H1 (cell line): Measurements from ENCODE around the gene TMED3. TPM values are rescaled to one million over a fixed set of nuclear protein-coding genes. Genes with fewer than 3 reads are reported as not detected.

Experiments used
- CTCF ChIA-PET: fragments of 300-600 bp; sonication (Branson Sonifier 250); formaldehyde crosslinking; loops from one replicate; lab custom pipeline; 2021; ENCODE audit not compliant: partially characterized antibody; lab: Charles Lee
- POLR2A ChIA-PET: fragments of 300-600 bp; sonication (Branson Sonifier 250); formaldehyde crosslinking; loops from one replicate; lab custom pipeline; 2021; ENCODE audit warnings: inconsistent platforms; ENCODE audit not compliant: partially characterized antibody; lab: Charles Lee
- DNase-seq, 2 experiments: peaks; one replicate each; pipeline versions ENCODE4 v3.0.0 to v3.0.0-alpha.2; 2010 to 2022; ENCODE audit warnings: low spot score in 2 of 2, low read depth in 1 of 2, mixed read lengths in 1 of 2
- FAIRE-seq: peaks from 2 replicates; lab custom pipeline; 2011; peaks lifted over from hg19 to GRCh38; lab: Jason Lieb, UNC
- H2AFZ ChIP-seq: 2 replicates; pipeline ENCODE4 v1.8.1; 2012; ENCODE audit warnings: low read length, inconsistent platforms
- H2AK5ac ChIP-seq: 2 replicates; pipeline ENCODE4 v1.6.1; 2013; ENCODE audit warnings: low read depth, low read length
- H2BK120ac ChIP-seq: replicated peaks from 2 replicates; pipeline ENCODE3; 2013; ENCODE audit warnings: low read depth, low read length, inconsistent platforms
- H2BK12ac ChIP-seq: 2 replicates; pipeline ENCODE4 v1.6.1; 2013; ENCODE audit warnings: low read depth, low read length
- H2BK15ac ChIP-seq: 2 replicates; pipeline ENCODE4 v1.6.1; 2013; ENCODE audit warnings: low read length
- H2BK20ac ChIP-seq: 2 replicates; pipeline ENCODE4 v1.6.1; 2013; ENCODE audit warnings: low read length
- H2BK5ac ChIP-seq: 2 replicates; pipeline ENCODE4 v1.6.1; 2013; ENCODE audit warnings: low read depth, low read length
- H3K14ac ChIP-seq: 2 replicates; pipeline ENCODE4 v1.6.1; 2013; ENCODE audit warnings: inconsistent platforms; ENCODE audit not compliant: insufficient read length
- H3K18ac ChIP-seq: 2 replicates; pipeline ENCODE4 v1.6.1; 2013; ENCODE audit warnings: low read length; ENCODE audit errors: extremely low read depth
- H3K23ac ChIP-seq: 2 replicates; pipeline ENCODE4 v1.6.1; 2013; ENCODE audit warnings: inconsistent platforms; ENCODE audit not compliant: insufficient read length
- H3K23me2 ChIP-seq: 2 replicates; pipeline ENCODE4 v1.6.1; 2013; ENCODE audit warnings: low read depth, low read length
- H3K27ac ChIP-seq: 2 replicates; pipeline ENCODE4 v1.6.1; 2011; ENCODE audit warnings: low read depth, low read length, inconsistent platforms
- H3K27me3 ChIP-seq, 4 experiments: replicated peaks in 1 of 4; 1 replicate in 1 of 4; 2 replicates in 3 of 4; pipeline versions ENCODE4 v1.6.1 to v1.8.1; 2011 to 2013; ENCODE audit warnings: low read length in 3 of 4, mild to moderate bottlenecking in 3 of 4, inconsistent platforms in 2 of 4, mixed read lengths in 2 of 4, moderate library complexity in 1 of 4; ENCODE audit not compliant: control insufficient read depth in 3 of 4, insufficient read depth in 3 of 4; ENCODE audit errors: extremely low read depth in 1 of 4
- H3K36me3 ChIP-seq, 4 experiments: 2 replicates each; pipeline versions ENCODE4 v1.6.1 to v1.8.1; 2011 to 2013; ENCODE audit warnings: mild to moderate bottlenecking in 4 of 4, low read length in 3 of 4, moderate library complexity in 2 of 4, control low read depth in 1 of 4, inconsistent platforms in 1 of 4; ENCODE audit not compliant: insufficient read depth in 4 of 4, control insufficient read depth in 2 of 4
- H3K4ac ChIP-seq: replicated peaks from 2 replicates; pipeline ENCODE3; 2013; ENCODE audit warnings: low read length, low read depth, mixed read lengths, inconsistent platforms; ENCODE audit not compliant: insufficient read length
- H3K4me1 ChIP-seq, 4 experiments: replicated peaks in 1 of 4; 1 replicate in 1 of 4; 2 replicates in 3 of 4; pipeline versions ENCODE4 v1.6.1 to v1.8.1; 2011 to 2013; ENCODE audit warnings: low read length in 3 of 4, inconsistent platforms in 2 of 4, mixed read lengths in 1 of 4; ENCODE audit not compliant: insufficient read depth in 4 of 4, control insufficient read depth in 3 of 4
- H3K4me2 ChIP-seq, 2 experiments: 2 replicates each; pipeline versions ENCODE4 v1.6.1 to v1.8.1; 2011 to 2013; ENCODE audit warnings: low read depth in 2 of 2, low read length in 2 of 2, control low read depth in 1 of 2, inconsistent platforms in 1 of 2, mild to moderate bottlenecking in 1 of 2; ENCODE audit not compliant: insufficient read depth in 1 of 2
- H3K4me3 ChIP-seq, 4 experiments: fragments of 200-600, 300-600 bp in 1 of 4; sonication (generic), shearing (Covaris generic), sonication (Bioruptor Twin) in 1 of 4; 2 replicates each; pipeline versions ENCODE4 v1.5.1 to v1.8.1; 2011 to 2016; ENCODE audit warnings: low read length in 4 of 4, low read depth in 3 of 4, control low read depth in 2 of 4, inconsistent platforms in 2 of 4, mild to moderate bottlenecking in 2 of 4, mixed read lengths in 1 of 4, moderate library complexity in 1 of 4; ENCODE audit not compliant: insufficient read depth in 2 of 4; ENCODE audit errors: extremely low read depth in 1 of 4
- H3K56ac ChIP-seq: replicated peaks from 2 replicates; pipeline ENCODE3; 2013; ENCODE audit warnings: low read depth, mild to moderate bottlenecking, mixed read lengths, low read length, inconsistent platforms; ENCODE audit not compliant: insufficient read length
- H3K79me1 ChIP-seq: 2 replicates; pipeline ENCODE4 v1.6.1; 2013; ENCODE audit warnings: low read depth, low read length, control low read depth
- H3K79me2 ChIP-seq, 2 experiments: 2 replicates each; pipeline versions ENCODE4 v1.6.1 to v1.8.1; 2012 to 2013; ENCODE audit warnings: low read length in 2 of 2, mild to moderate bottlenecking in 2 of 2, inconsistent platforms in 1 of 2; ENCODE audit not compliant: insufficient read depth in 2 of 2, control insufficient read depth in 1 of 2
- H3K9ac ChIP-seq, 4 experiments: replicated peaks in 1 of 4; 1 replicate in 1 of 4; 2 replicates in 3 of 4; pipeline versions ENCODE4 v1.6.1 to v1.8.1; 2011 to 2013; ENCODE audit warnings: low read depth in 3 of 4, low read length in 3 of 4, control low read depth in 2 of 4, mild to moderate bottlenecking in 2 of 4, moderate library complexity in 2 of 4, inconsistent platforms in 1 of 4; ENCODE audit errors: extremely low read depth in 1 of 4
- H3K9me3 ChIP-seq, 2 experiments: 2 replicates each; pipeline versions ENCODE4 v1.6.1 to v1.8.1; 2012 to 2013; ENCODE audit warnings: mild to moderate bottlenecking in 2 of 2, moderate library complexity in 2 of 2, control low read depth in 1 of 2, inconsistent platforms in 1 of 2, low read depth in 1 of 2, low read length in 1 of 2, mixed read lengths in 1 of 2; ENCODE audit not compliant: insufficient read depth in 2 of 2
- H4K20me1 ChIP-seq, 2 experiments: replicated peaks in 1 of 2; 2 replicates each; pipeline versions ENCODE3 to v1.8.1; 2011 to 2013; ENCODE audit warnings: inconsistent platforms in 2 of 2, low read length in 2 of 2, mild to moderate bottlenecking in 1 of 2; ENCODE audit not compliant: insufficient read depth in 2 of 2, control insufficient read depth in 1 of 2
- H4K5ac ChIP-seq: 2 replicates; pipeline ENCODE4 v1.6.1; 2013; ENCODE audit warnings: low read length, low read depth, mixed read lengths, inconsistent platforms; ENCODE audit not compliant: insufficient read length
- H4K8ac ChIP-seq: 2 replicates; pipeline ENCODE4 v1.8.0; 2013; ENCODE audit warnings: mild to moderate bottlenecking, moderate library complexity, low read length, inconsistent platforms; ENCODE audit not compliant: insufficient read depth; ENCODE audit errors: extremely low read depth
- H4K91ac ChIP-seq: replicated peaks from 2 replicates; pipeline ENCODE3; 2013; ENCODE audit warnings: low read length, mixed read lengths, inconsistent platforms; ENCODE audit not compliant: insufficient read length
- BACH1 ChIP-seq: IDR thresholded peaks from 2 replicates; pipeline ENCODE4 v1.6.1; 2012; ENCODE audit warnings: low read length, improper control_type of control experiment
- CBX8 ChIP-seq: fragments of 300-800, 300-1000 bp; sonication (generic); IDR thresholded peaks from 2 replicates; pipeline ENCODE4 v1.7.1; 2016; ENCODE audit warnings: low read depth, low read length, borderline replicate concordance
- EGR1 ChIP-seq: IDR thresholded peaks from 2 replicates; pipeline ENCODE4 v1.6.1; 2011; ENCODE audit warnings: low read depth, low read length, borderline replicate concordance
- HDAC6 ChIP-seq: IDR thresholded peaks from one replicate; pipeline ENCODE4 v1.7.1; 2012; ENCODE audit warnings: low read depth, mild to moderate bottlenecking, inconsistent platforms, low read length, moderate library complexity
- MAFK ChIP-seq: IDR thresholded peaks from 2 replicates; pipeline ENCODE4 v1.6.1; 2012; ENCODE audit warnings: low read depth, mild to moderate bottlenecking, improper control_type of control experiment, low read length
- NANOG ChIP-seq: IDR thresholded peaks from 2 replicates; pipeline ENCODE4 v1.6.1; 2011; ENCODE audit warnings: low read length, low read depth, mild to moderate bottlenecking, inconsistent platforms; ENCODE audit not compliant: insufficient read depth, poor library complexity, severe bottlenecking
- PHF8 ChIP-seq: fragments of 200-600 bp; sonication (generic); conservative IDR thresholded peaks from 2 replicates; pipeline ENCODE4 v1.7.1; 2012; ENCODE audit warnings: low read depth, mild to moderate bottlenecking, inconsistent platforms, low read length, moderate library complexity
- RFX5 ChIP-seq: IDR thresholded peaks from 2 replicates; pipeline ENCODE4 v1.6.1; 2011; ENCODE audit warnings: low read depth, low read length, improper control_type of control experiment, borderline replicate concordance
- SIN3A ChIP-seq, 2 experiments: IDR thresholded peaks in 1 of 2; conservative IDR thresholded peaks in 1 of 2; 2 replicates each; pipeline ENCODE4 v1.6.1; 2011 to 2012; ENCODE audit warnings: low read length in 2 of 2, improper control_type of control experiment in 1 of 2, low read depth in 1 of 2, mild to moderate bottlenecking in 1 of 2
- SIRT6 ChIP-seq: IDR thresholded peaks from one replicate; pipeline ENCODE4 v1.7.1; 2012; ENCODE audit warnings: low read length, inconsistent platforms
- TAF7 ChIP-seq: optimal IDR thresholded peaks from 2 replicates; pipeline ENCODE3; 2011; ENCODE audit warnings: low read depth, mild to moderate bottlenecking, inconsistent platforms, low read length, moderate library complexity, borderline replicate concordance
- TCF12 ChIP-seq: IDR thresholded peaks from 2 replicates; pipeline ENCODE4 v1.6.1; 2011; ENCODE audit warnings: low read depth, mild to moderate bottlenecking, low read length
- WGBS, 2 experiments: shearing (Covaris generic) in 1 of 2; methylation state at CpG; one replicate each; pipeline versions ENCODE4 v1.1.6 to v1.1.7; 2013 to 2015; ENCODE audit warnings: low lambda C conversion rate in 2 of 2, mixed read lengths in 2 of 2, inconsistent platforms in 1 of 2, low coverage in 1 of 2, missing lambda C conversion rate in 1 of 2; ENCODE audit not compliant: insufficient replicate concordance in 2 of 2, insufficient coverage in 1 of 2, insufficient read length in 1 of 2; ENCODE audit errors: extremely low coverage in 1 of 2, missing lambda C conversion rate in 1 of 2; 5-methylcytosine and 5-hydroxymethylcytosine counted together
- polyA plus RNA-seq, 7 experiments: library from polyadenylated mRNA; depleted of rRNA in 3 of 7; stranded (reverse) in 5 of 7; unstranded in 2 of 7; fragments of >200 nt in 5 of 7; fragments of 200-250 nt in 2 of 7; gene quantifications; 1 replicate in 5 of 7; 2 replicates in 1 of 7; 4 replicates in 1 of 7; pipeline versions ENCODE4 v1.2.1 to v1.2.3, GENCODE V29; 2011 to 2013; ENCODE audit warnings: missing spikeins in 2 of 7, mixed read lengths in 2 of 7
- total RNA-seq: library from RNA; stranded (reverse); fragmentation: NEBNext Ultra II Directional; extraction: Animal tissue kit (Norgen Biotek cat#: 25700); gene quantifications from 2 replicates; pipeline ENCODE4 v1.2.1, GENCODE V29; 2021
- TF ChIP-seq, protein P1 (sequence below): IDR thresholded peaks from 2 replicates; pipeline ENCODE4 v1.6.1; 2012; ENCODE audit warnings: low read length, inconsistent platforms

The TMED3 gene
- total and polyA plus RNA-seq, 2 of the 8 experiments (the other 6 are each of a cell fraction or from before 2014, with no cell fraction given): 50.2 to 110 TPM

DNA sequence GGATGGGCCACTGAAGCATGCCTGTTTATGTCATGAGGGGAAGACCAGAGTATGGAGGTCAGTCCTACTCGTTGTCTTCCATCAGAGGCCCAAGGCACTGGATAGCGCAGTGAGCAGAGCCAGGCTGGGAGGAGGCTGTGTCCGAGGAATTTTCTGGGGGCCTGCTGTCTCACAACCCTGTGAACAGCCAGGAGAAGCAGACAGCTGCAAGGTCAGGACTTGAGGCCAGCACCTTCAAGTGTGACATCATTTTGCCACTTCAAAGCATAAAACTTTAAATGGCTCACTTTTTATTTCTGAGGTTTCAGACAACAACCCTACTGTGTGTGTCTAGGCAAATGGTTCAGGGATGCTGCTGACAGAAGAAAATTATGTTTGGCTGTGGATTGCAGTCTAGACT lies 47.2 kb downstream of the TMED3 start:
- no peak overlapping the region for H2BK15ac ChIP-seq
- no peak overlapping the region for H3K14ac ChIP-seq
- H3K9ac ChIP-seq: no peak overlapping the region
- no peak overlapping the region for H3K4me2 ChIP-seq
- H2BK12ac ChIP-seq: no peak overlapping the region
- H3K23ac ChIP-seq: no peak overlapping the region
- ChIA-PET POLR2A (no interaction called here), CTCF (interaction anchor here (0.8 to 5.2 kb wide), 4 partner anchors 8 to 635 kb away, joined by 3 to 23 read pairs (median 4); no protein-coding TSS in a partner anchor)
- H3K36me3 ChIP-seq: no peaks in the 10 kb centered on the region; a peak in 1 of 8 replicates
- DNase-seq: no peak
- no peak overlapping the region for H3K4me3 ChIP-seq
- H2AK5ac ChIP-seq: no peak overlapping the region
- H4K8ac ChIP-seq: no peak overlapping the region
- H3K79me1 ChIP-seq: no peaks in the 10 kb centered on the region
- no peaks in the 10 kb centered on the region for H3K9me3 ChIP-seq
- H3K79me2 ChIP-seq: no peaks in the 10 kb centered on the region
- H3K27me3 ChIP-seq: no peaks in the 10 kb centered on the region
- H3K18ac ChIP-seq: no peak overlapping the region
- H4K91ac ChIP-seq: no peak overlapping the region
- H2BK120ac ChIP-seq: no peak overlapping the region
- whole genome bisulfite sequencing, 2 experiments: 92% methylated on average over 3 of the region's 3 CpGs; no CpG with 5 or more reads in 1 of the 2 experiments
- H3K23me2 ChIP-seq: no peaks in the 10 kb centered on the region
- H3K4me1 ChIP-seq: no peaks in the 10 kb centered on the region
- no peak overlapping the region for H3K4ac ChIP-seq
- H2AFZ ChIP-seq: no peak overlapping the region
- no peak overlapping the region for H3K27ac ChIP-seq
- no peak overlapping the region for H3K56ac ChIP-seq
- H2BK5ac ChIP-seq: no peak overlapping the region
- H2BK20ac ChIP-seq: no peak overlapping the region
- FAIRE-seq: no peak
- no peaks in the 10 kb centered on the region for H4K20me1 ChIP-seq
- H4K5ac ChIP-seq: no peak overlapping the region
- TF ChIP-seq RFX5: no peak
- TF ChIP-seq BACH1: no peak
- TF ChIP-seq HDAC6: no peak
- no peak for TF ChIP-seq SIRT6
- no peak for TF ChIP-seq TAF7
- no peak for TF ChIP-seq SIN3A (conservative IDR thresholded peaks at IDR 0.05 in 1 of 2, IDR thresholded peaks at IDR 0.05 in 1 of 2; ENCODE audit: low read depth in 1 of 2, low read length in 2 of 2)
- TF ChIP-seq, protein P1, sequence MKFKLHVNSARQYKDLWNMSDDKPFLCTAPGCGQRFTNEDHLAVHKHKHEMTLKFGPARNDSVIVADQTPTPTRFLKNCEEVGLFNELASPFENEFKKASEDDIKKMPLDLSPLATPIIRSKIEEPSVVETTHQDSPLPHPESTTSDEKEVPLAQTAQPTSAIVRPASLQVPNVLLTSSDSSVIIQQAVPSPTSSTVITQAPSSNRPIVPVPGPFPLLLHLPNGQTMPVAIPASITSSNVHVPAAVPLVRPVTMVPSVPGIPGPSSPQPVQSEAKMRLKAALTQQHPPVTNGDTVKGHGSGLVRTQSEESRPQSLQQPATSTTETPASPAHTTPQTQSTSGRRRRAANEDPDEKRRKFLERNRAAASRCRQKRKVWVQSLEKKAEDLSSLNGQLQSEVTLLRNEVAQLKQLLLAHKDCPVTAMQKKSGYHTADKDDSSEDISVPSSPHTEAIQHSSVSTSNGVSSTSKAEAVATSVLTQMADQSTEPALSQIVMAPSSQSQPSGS: no peak
- no peak for TF ChIP-seq TCF12
- TF ChIP-seq CBX8: no peak
- no peak for TF ChIP-seq EGR1
- no peak for TF ChIP-seq PHF8
- no peak for TF ChIP-seq MAFK
- no peak for TF ChIP-seq NANOG
